K562 (cell line): ENCODE measurements around the gene CXCR3. TPM values are rescaled to one million over a fixed set of nuclear protein-coding genes. Genes with fewer than 3 reads are reported as not detected.

ENCODE experiments used
- HDAC1 ChIP-seq, 2 experiments: fragments of 450-650 bp; IDR thresholded peaks; 2 replicates each; pipeline ENCODE4 v1.6.1; 2016 to 2017; ENCODE audit warnings: inconsistent platforms in 1 of 2, mild to moderate bottlenecking in 1 of 2, moderate library complexity in 1 of 2
- LEF1 ChIP-seq: fragments of 450-650 bp; IDR thresholded peaks from 2 replicates; pipeline ENCODE4 v1.6.1; 2016; ENCODE audit warnings: mild to moderate bottlenecking
- RBM25 ChIP-seq: fragments of 200-400 bp; formaldehyde crosslinking; IDR thresholded peaks from 2 replicates; pipeline ENCODE4 v1.6.1; 2018; ENCODE audit warnings: low read length, low read depth, moderate library complexity; ENCODE audit not compliant: severe bottlenecking
- WHSC1 ChIP-seq: IDR thresholded peaks from one replicate; pipeline ENCODE4 v1.6.1; 2012; ENCODE audit warnings: low read length, control low read depth, inconsistent platforms
- ZFPM2 ChIP-seq: fragments of 250-450 bp; sonication (Bioruptor Pico); IDR thresholded peaks from 2 replicates; pipeline ENCODE4 v1.5.1; 2022; ENCODE audit warnings: mild to moderate bottlenecking
- polyA plus RNA-seq, 8 experiments: library from polyadenylated mRNA; depleted of rRNA in 4 of 8; stranded (reverse) in 5 of 8; unstranded in 3 of 8; fragments of >200 nt; fragmentation: Nextera tagmentation in 2 of 8; fragmentation: Illumina TruSeq in 1 of 8; extraction: Ambion mirVana in 2 of 8; extraction: Trizol in 1 of 8; gene quantifications; 2 replicates each; pipeline versions ENCODE4 v1.2.1 to v1.2.3, GENCODE V29; 2011 to 2014; ENCODE audit warnings: inconsistent platforms in 1 of 8, missing spikeins in 1 of 8
- total RNA-seq, 7 experiments: library from RNA; depleted of rRNA in 6 of 7; stranded (reverse); fragments of >200 nt in 6 of 7; fragmentation: Illumina TruSeq in 2 of 7; extraction: Trizol in 2 of 7; gene quantifications; 2 replicates each; pipeline versions ENCODE4 v1.2.1 to v1.2.3, GENCODE V29; 2011 to 2021; ENCODE audit warnings: low replicate concordance in 1 of 7
- TF ChIP-seq, protein P1 (sequence below), 2 experiments: fragments of 450-650 bp in 1 of 2; sonication (generic) in 1 of 2; formaldehyde crosslinking in 1 of 2; IDR thresholded peaks; 2 replicates each; pipeline versions ENCODE4 v1.7.1 to v1.9.0; 2016 to 2022; ENCODE audit warnings: inconsistent platforms in 1 of 2, mild to moderate bottlenecking in 1 of 2, missing genetic modification reagents in 1 of 2
- TF ChIP-seq, protein P2 (sequence below): fragments of 450-650 bp; formaldehyde crosslinking; IDR thresholded peaks from 2 replicates; pipeline ENCODE4 v1.4.0; 2020; ENCODE audit warnings: mild to moderate bottlenecking, moderate library complexity

CXCR3 gene
- total and polyA plus RNA-seq, 9 of the 15 experiments (the other 6 are each of a cell fraction or from before 2014, with no cell fraction given) = not detected

DNA sequence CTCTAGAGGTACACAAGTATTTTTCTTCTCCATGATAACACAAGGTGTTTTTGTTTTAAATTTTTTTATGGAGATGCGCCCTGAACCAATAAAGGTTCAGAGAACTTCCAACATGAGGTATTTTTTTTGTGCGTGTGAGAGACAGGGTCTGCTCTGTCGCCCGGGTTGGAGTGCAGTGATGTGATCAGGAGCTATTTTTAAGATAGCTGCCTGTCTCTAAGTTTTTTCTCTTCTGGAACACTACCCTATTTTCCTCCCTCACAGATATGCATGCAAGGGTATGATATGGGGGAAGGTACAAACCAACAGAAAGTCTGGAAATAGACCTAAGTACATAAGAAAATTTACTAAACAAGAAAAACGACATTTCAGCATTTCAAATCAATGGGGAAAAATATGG lies 37.1 kb downstream of the CXCR3 start (continued):
- TF ChIP-seq, protein P1, sequence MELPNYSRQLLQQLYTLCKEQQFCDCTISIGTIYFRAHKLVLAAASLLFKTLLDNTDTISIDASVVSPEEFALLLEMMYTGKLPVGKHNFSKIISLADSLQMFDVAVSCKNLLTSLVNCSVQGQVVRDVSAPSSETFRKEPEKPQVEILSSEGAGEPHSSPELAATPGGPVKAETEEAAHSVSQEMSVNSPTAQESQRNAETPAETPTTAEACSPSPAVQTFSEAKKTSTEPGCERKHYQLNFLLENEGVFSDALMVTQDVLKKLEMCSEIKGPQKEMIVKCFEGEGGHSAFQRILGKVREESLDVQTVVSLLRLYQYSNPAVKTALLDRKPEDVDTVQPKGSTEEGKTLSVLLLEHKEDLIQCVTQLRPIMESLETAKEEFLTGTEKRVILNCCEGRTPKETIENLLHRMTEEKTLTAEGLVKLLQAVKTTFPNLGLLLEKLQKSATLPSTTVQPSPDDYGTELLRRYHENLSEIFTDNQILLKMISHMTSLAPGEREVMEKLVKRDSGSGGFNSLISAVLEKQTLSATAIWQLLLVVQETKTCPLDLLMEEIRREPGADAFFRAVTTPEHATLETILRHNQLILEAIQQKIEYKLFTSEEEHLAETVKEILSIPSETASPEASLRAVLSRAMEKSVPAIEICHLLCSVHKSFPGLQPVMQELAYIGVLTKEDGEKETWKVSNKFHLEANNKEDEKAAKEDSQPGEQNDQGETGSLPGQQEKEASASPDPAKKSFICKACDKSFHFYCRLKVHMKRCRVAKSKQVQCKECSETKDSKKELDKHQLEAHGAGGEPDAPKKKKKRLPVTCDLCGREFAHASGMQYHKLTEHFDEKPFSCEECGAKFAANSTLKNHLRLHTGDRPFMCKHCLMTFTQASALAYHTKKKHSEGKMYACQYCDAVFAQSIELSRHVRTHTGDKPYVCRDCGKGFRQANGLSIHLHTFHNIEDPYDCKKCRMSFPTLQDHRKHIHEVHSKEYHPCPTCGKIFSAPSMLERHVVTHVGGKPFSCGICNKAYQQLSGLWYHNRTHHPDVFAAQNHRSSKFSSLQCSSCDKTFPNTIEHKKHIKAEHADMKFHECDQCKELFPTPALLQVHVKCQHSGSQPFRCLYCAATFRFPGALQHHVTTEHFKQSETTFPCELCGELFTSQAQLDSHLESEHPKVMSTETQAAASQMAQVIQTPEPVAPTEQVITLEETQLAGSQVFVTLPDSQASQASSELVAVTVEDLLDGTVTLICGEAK (IDR thresholded peaks at IDR 0.05) = no peak
- TF ChIP-seq, protein P1 (CRISPR knock-in tag; IDR thresholded peaks at IDR 0.05) = no peak
- TF ChIP-seq HDAC1 (IDR thresholded peaks at IDR 0.05) = no peak
- TF ChIP-seq, protein P2, sequence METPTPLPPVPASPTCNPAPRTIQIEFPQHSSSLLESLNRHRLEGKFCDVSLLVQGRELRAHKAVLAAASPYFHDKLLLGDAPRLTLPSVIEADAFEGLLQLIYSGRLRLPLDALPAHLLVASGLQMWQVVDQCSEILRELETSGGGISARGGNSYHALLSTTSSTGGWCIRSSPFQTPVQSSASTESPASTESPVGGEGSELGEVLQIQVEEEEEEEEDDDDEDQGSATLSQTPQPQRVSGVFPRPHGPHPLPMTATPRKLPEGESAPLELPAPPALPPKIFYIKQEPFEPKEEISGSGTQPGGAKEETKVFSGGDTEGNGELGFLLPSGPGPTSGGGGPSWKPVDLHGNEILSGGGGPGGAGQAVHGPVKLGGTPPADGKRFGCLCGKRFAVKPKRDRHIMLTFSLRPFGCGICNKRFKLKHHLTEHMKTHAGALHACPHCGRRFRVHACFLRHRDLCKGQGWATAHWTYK = no peak
- TF ChIP-seq LEF1 = no peak
- no peak for TF ChIP-seq WHSC1
- TF ChIP-seq ZFPM2 (CRISPR knock-in tag) = no peak
- no peak for TF ChIP-seq RBM25
